ENCODE data around the gene EPHA10.

- TF ChIP-seq, protein P1, sequence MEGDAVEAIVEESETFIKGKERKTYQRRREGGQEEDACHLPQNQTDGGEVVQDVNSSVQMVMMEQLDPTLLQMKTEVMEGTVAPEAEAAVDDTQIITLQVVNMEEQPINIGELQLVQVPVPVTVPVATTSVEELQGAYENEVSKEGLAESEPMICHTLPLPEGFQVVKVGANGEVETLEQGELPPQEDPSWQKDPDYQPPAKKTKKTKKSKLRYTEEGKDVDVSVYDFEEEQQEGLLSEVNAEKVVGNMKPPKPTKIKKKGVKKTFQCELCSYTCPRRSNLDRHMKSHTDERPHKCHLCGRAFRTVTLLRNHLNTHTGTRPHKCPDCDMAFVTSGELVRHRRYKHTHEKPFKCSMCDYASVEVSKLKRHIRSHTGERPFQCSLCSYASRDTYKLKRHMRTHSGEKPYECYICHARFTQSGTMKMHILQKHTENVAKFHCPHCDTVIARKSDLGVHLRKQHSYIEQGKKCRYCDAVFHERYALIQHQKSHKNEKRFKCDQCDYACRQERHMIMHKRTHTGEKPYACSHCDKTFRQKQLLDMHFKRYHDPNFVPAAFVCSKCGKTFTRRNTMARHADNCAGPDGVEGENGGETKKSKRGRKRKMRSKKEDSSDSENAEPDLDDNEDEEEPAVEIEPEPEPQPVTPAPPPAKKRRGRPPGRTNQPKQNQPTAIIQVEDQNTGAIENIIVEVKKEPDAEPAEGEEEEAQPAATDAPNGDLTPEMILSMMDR (IDR thresholded peaks at IDR 0.05): no peak
- TF ChIP-seq ZNF121 (CRISPR knock-in tag; IDR thresholded peaks at IDR 0.05) (no peak), ZNF138 (CRISPR knock-in tag; conservative IDR thresholded peaks at IDR 0.05) (no peak), NFATC4 (CRISPR knock-in tag; IDR thresholded peaks at IDR 0.05) (no peak), ETV6 (CRISPR knock-in tag; IDR thresholded peaks at IDR 0.05) (no peak), ZBTB43 (CRISPR knock-in tag; IDR thresholded peaks at IDR 0.05) (no peak), NFYB (CRISPR knock-in tag; conservative IDR thresholded peaks at IDR 0.05; ENCODE audit: low read depth) (no peak), CREM (CRISPR knock-in tag; IDR thresholded peaks at IDR 0.05) (no peak)
Observed at GRCh38 chr1:37723072-37723389, 41.9 kb downstream of the EPHA10 start.

All from WTC11 (cell line).